Astrocyte of the spinal cord (primary cell): Measurements from ENCODE around the gene MTPN.

Experiments
- DNase-seq: peaks from one replicate; pipeline ENCODE4 v3.0.0; 2011; ENCODE audit warnings: low read depth, low spot score
- H3K4me3 ChIP-seq: 2 replicates; pipeline ENCODE4 v1.5.1; 2011; ENCODE audit warnings: low read depth, mild to moderate bottlenecking, low read length, moderate library complexity
- CTCF ChIP-seq: IDR thresholded peaks from 2 replicates; pipeline ENCODE4 v1.5.1; 2012; ENCODE audit warnings: low read depth, mild to moderate bottlenecking, low read length, inconsistent platforms
- in situ Hi-C: cut with HindIII; loops from 2 replicates; pipeline ENCODE4 v1.10.0; 2017; ENCODE audit warnings: low sequenced_read_pairs

The MTPN gene

GRCh38 chr7:135971366-135971725 is 5.8 kb downstream of the MTPN start:
- DNase-seq = no peak
- no peak for TF ChIP-seq CTCF
- in situ Hi-C loops = no loop called here
- H3K4me3 ChIP-seq = no peak overlapping the region

GRCh38 chr7:135970682-135971365 is 6.3 kb downstream of the MTPN start:
- H3K4me3 ChIP-seq = no peak overlapping the region
- TF ChIP-seq CTCF = no peak
- in situ Hi-C loops = no loop called here
- DNase-seq = no peak

GRCh38 chr7:135970045-135970444 is 7.1 kb downstream of the MTPN start:
- TF ChIP-seq CTCF = no peak
- no peak for DNase-seq
- in situ Hi-C loops = no loop called here
- H3K4me3 ChIP-seq = no peak overlapping the region

- H3K4me3 ChIP-seq = no peak overlapping the region
- no peak for DNase-seq
- no peak for TF ChIP-seq CTCF
- in situ Hi-C loops = no loop called here
These were observed 10.7 kb downstream of the MTPN start for GRCh38 chr7:135966341-135967043.

GRCh38 chr7:135965602-135966001 is 11.6 kb downstream of the MTPN start:
- H3K4me3 ChIP-seq = no peak overlapping the region
- no peak for TF ChIP-seq CTCF
- in situ Hi-C loops = no loop called here
- no peak for DNase-seq

GRCh38 chr7:135964791-135965190 is 12.4 kb downstream of the MTPN start:
- in situ Hi-C loops = no loop called here
- no peak overlapping the region for H3K4me3 ChIP-seq
- TF ChIP-seq CTCF = no peak
- no peak for DNase-seq
